HG03025 (cell line): Measurements from ENCODE around the gene CD28.
A peak's percentile ranks its signal among the peaks of the same experiment; 100 is the strongest.
"Not testable (repeated sequence)": the region's sequence is repeated elsewhere in the genome, so short reads cannot be mapped to it uniquely, and the experiment has no call there.

Experiments
- ATAC-seq: cut with Tn5 transposase; IDR thresholded peaks from one replicate; pipeline ENCODE4 v1.9.1; 2021; ENCODE audit warnings: mild to moderate bottlenecking, moderate library complexity; ENCODE audit not compliant: unreplicated experiment, low FRiP score

CD28 gene

DNA sequence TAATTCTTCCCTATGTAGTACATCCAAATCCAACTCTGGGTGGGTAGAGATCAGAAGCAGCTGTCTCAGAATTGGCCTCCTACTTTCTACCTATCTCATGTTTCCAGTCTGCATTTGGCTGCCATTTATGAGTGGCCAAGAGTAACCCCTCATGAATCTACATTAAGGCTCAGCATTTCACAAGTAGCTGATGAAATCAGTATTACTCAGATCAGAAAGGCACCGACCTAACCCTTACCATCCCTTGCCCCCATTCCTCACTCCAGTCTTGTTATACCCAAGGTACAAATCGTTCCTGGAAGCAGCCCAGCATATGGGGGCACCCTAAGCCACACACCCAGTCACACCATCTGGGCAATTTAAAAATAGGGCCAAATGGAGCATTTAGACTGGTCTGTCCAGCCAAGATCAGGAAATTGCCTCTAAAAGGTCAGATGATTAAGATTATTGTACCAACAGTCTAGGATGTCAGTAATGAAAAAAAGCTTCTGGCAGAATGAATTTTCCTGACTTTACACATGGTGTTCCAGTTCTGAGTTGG is 37.1 kb downstream of the CD28 start:
- no peak for ATAC-seq

GRCh38 chr2:203744091-203744490 is 37.7 kb downstream of the CD28 start:
- no peak for ATAC-seq

GRCh38 chr2:203745267-203745666 is 38.8 kb downstream of the CD28 start:
- ATAC-seq: no peak

DNA sequence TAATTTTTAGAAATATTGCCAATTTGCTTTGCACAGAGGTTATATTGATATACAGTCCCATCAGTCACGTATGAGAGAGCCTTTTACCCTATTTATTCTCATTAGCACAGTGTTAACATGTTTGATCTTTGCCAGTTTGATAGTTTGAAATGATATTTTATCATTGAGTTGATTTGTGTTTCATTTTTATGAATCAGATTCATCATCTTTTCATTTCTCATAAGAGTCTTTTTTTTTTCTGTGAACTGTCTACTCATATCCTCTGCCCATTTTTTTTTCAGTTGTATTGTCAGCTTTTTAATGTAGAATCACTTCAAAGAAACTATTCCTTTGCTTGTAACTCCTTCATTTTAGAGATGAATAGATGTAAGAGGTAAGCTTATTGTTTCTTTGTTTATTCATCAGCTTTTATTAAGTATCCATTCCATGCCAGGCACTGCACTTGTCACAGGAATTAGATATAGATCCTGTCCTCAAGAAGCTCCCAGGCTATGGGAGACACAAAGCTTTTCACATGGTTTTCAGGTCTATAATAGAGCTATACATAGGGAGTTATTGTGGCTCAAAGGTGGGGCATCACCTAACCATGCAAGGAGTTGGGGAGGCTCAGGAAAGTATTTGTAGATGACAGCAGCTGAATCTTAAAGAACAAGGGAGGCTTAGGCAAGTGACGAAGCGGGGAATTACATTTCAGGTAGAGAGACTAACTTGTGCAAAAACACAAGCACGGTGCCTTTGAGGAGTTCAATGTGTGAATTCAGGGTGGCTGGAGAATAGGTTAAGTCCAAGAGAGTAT is 42.1 kb downstream of the CD28 start:
- ATAC-seq: no peak

GRCh38 chr2:203750346-203751068 is 44.1 kb downstream of the CD28 start:
- no peak for ATAC-seq

GRCh38 chr2:203751685-203752271 is 45.3 kb downstream of the CD28 start:
- ATAC-seq: no peak

DNA sequence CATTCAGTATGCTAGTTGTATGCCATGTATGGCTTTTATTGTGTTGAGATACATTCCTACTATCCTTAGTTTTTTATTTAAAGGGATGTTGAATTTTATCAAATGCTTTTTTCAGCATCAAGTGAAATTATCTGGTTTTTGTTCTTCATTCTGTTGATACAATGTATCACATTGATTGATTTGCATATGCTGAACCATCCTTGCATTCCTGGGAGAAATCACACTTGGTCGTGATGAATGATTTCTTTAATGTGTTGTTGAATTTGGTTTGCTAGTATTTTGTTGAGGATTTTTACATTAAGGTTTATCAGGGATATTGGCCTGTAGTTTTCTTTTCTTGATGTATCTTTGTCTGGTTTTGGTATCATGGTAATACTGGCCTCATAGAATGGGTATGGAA is 49.7 kb downstream of the CD28 start:
- no peak for ATAC-seq

GRCh38 chr2:203758841-203759689 is 52.6 kb downstream of the CD28 start:
- ATAC-seq: no peak

DNA sequence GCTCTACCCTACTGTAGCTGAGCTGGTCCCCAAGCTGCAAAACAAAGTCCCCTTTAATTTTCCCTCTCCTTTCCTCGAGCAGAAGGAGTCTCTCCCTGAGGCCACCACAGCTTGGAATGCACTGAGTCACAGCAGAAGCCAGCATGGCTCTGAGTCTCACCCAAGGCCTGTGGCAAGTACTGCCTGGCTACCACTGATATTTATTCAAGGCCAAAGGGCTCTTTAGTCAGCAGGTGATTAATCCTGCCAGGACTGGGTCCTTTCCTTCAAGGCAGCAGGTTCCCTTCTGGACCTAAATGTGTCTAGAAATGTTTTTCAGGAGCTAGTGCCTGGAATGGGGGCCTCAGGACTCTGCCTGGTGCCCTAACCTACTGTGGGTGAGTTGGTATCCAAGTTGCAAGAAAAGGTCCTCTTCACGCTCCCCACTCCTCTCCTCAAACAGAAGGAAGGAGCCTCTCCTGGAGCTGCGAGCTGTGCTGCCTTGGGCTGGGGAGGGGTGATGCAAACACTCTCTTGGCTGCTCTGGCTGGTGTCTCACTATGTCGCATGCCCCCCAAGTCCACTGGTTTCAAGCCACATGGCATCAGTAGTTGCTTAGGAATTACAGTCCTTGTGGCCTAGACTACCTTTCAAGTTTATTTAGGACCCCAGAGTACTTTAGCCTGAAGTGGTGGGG is 53.4 kb downstream of the CD28 start:
- ATAC-seq: no peak

DNA sequence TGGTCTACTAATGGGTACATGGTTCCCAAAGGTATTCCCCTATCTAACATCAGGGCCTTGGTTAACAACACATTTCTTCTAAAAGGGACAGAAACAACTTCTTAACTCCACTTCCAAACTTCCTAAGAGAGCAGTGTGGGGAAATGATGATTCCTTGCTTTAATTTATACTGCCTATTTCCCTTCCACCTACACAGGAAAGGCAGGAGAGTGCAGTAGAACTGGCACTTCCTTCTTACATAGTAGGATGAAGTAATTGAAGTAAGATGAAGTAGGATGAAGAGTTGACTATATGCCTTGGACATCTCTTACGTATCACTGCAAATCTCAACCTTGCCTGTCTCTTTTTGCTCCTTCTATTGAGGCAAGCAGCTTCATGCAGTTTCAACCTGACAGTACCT is 54.7 kb downstream of the CD28 start:
- ATAC-seq: no peak

DNA sequence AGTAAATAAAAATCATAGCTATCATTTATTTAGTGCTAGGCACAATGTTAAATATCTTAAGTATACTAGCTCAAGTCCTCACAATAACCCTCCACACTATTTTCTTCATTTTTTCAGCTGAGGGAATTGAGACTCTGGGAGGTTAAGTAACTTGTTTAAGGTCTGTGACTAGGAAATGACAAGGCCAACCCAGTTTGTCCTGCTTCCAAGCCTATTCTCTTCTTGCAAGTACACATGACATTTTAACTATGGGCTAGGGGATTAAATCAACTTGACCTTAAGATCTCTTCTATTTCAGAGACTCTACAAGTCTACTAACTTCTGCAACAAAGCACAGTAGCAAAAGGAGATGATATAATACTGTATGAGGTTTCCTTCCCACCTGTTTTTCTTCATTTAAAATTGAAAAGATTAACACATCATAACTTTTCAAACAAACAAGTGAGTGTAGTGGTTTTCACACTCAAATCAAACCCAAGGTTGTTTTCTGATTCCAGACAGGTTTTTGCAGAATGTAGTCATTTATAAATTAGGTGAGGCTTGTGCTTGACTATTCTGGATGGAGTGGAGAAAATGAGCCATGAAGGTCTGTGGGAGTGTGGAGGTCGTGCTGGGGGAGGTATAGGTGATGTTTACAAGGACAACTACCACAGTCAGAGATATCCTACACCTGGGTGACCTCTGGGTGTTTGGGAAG is 57.0 kb downstream of the CD28 start:
- ATAC-seq: no peak

DNA sequence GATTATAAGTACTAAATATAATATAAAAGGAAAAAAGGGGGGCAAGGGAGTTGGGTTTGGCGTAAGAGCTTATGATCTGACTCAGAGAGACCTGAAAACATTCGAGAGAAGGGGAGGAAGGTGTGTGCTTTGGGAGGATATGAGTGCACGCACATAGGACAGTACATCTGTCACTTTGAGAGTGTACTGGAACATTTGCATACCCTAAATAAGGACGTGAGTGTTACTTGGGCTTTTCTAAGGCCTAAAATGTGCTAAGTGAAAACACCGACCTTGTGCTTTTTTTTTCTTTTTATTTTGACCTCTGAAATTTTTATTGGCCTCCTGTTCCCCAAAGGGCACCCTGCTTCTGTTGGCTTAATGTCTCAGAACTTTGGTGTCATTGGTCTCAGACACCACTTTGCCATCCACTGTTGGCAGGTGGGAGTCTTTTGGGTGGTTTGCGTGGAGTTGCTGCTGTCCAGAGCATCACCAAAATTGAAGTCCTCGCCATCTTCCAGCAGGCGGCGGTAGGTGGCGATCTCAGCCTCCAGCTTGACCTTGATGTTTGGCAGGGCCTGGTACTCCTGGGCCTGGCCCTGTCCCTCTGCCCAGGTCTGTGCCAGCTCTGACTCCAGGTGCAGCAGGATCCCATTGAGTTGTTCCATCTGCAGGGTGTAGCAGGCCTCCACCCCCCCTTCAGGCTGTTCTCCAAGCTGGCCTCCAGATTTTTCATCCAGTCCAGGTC is 57.7 kb downstream of the CD28 start:
- peak; percentile 92 for ATAC-seq

DNA sequence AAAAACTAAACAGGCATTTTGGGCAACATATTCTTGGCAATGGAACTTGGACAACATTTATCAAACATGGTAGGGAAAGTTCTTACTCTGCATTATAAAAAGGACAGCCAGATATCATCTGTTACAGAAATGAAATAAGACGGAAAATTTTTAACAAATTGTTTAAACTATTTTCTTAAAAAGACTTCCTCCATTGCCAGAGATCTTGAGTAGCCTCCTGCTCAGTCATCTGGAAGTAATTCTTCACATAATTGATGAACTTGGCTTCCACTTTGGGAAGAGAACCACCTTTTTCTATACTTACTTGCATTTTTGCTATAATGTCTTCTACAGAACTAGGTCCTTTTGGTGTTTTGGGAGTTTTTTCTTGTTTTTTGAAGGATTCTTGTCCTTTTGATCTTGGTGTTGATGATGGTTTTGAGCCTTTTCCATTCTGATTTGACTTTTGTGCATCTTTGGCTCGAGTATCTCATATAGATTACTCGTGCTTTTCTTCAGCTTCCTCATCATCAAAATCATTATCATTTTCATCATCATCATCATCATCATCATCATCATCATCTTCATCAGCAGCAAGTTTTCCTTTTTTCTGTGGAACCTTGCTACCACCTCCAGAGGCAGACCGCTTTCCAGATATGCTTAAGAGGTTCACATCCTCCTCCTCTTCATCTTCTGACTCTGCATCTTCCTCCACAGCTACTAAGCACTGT is 66.2 kb downstream of the CD28 start:
- ATAC-seq: no peak

DNA sequence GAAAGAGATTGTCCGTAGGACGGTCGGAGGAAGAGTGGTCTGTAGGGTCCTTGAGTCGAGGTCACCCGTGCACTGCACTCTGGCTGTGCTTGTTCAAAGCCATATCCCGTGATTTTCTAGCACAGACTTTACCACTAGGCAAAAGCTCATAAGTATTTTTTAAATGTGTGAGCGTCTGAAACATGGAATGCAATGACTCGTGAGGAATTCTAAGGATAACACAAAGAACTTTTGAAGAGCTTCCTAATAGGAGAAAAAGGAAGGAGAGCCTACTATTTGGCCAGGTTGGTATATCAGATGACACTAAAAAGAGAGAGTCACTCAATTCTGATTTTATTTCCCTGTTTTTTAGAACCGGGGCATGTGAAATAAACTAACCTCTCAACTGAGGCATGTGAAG is 68.3 kb downstream of the CD28 start:
- ATAC-seq: no peak

GRCh38 chr2:203775684-203776083 is 69.2 kb downstream of the CD28 start:
- ATAC-seq: no peak

DNA sequence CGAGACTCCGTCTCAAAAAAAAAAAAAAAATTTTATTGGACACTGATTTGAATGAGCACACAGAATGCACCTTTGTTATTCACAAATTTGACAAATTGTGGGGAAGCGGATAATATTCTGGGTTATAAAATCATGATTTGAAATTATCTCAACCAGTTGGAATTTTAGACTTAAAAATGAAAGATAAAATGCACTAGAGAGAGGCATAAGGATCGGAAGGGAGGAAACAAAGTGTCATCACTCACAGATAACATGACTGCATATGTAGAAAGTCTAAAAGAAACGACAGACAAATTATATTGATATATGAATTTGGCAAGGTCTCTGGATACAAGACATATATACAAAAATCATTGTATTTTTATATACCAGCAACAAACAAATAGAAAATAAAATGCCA is 70.6 kb downstream of the CD28 start:
- no peak for ATAC-seq

- not testable (repeated sequence) for ATAC-seq
Measured at GRCh38 chr2:203779477-203780073, 73.1 kb downstream of the CD28 start.

DNA sequence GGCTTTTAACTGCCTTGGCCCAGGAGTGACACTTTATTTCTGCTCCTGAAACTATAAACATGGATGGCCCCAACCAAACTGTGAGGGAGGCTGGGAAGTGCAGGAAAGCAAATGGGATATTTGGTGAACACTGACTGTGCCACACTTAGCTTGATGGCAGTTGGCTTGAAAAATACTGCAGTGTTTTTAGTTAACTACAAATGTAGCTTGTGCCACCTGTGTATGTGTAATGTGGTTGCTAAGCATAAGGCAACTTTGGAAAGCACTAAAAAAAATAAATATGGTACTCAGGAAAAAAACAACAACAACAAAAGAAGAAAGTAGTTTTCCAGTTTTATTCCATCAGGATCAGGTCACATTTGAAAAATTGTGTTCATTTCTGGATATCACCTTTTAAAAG is 73.8 kb downstream of the CD28 start:
- ATAC-seq: no peak
